Measurements from ENCODE around the gene MACC1.
A peak's percentile ranks its signal among the peaks of the same experiment; 100 is the strongest.

The MACC1 gene

GRCh38 chr7:20085086-20085485 is 132.1 kb downstream of the MACC1 start:
- no peak for TF ChIP-seq CTCF (IDR thresholded peaks at IDR 0.05; ENCODE audit: low read depth, low read length)
- peak; percentile 19 to 66 for DNase-seq (ENCODE audit: low read depth in 2 of 2)
- no peak overlapping the region for H3K4me3 ChIP-seq (replicated peaks in 1 of 2; ENCODE audit: low read depth in 2 of 2, low read length in 2 of 2)
